ENCODE data around the gene CCL19. TPM values are rescaled to one million over a fixed set of nuclear protein-coding genes. Genes with fewer than 3 reads are reported as not detected.
A peak's percentile ranks its signal among the peaks of the same experiment; 100 is the strongest.

The CCL19 gene
- total RNA-seq, 1 donor from 2014 or later, result 1.1 TPM

DNA sequence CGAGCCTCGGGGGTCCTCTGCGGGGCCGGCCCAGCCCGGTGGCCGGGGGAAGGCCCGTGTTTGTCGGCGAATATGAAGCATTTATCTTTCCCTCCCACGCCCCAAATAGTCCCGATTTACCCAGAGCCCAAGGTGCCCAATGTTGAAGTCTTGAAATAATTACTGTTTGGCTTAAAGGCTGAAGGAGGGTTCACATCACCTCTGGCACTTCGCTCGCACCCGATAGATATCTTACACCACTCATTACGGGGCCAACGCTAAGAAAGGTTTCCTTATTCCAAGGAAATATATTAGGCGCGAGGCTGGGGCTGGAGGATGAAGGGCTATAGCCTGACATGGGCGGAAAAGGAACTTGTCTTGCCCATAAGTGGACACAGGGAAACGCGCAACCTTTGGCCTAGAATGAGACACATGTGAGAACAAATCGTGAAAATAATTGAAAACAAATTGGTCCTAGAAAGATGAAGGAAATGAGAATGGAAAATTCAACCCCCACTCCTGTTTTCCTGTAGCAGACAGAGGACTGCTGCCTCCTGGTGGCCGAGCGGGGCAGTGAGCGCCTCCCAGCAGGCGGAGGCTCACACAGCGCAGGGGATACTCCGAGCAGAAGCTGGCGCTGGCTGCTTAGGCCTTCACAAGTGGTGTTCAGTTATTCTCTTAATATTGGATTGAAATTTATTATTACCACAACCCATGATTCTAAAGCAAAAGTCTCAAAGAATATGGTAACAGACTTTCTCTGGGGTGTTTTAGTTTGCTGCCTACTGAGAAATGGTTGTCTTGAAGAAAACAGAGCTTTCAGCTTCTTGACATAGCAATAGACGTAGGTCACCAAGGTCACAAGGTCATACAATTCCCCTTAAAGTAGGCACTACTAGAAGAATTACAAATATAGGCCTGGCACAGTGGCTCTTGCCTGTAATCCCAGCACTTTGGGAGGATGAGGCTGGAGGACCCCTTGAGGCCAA, 11.0 kb upstream of the CCL19 start:
- Histone ChIP-seq H3K4me3 (peak overlapping the region; percentile 62), H3K4me1 (no peaks in the 10 kb centered on the region), H3K27ac (peak overlapping the region; percentile 33), H3K27me3 (no peaks in the 10 kb centered on the region), H3K36me3 (no peaks in the 10 kb centered on the region), H3K9me3 (no peaks in the 10 kb centered on the region)
- DNase-seq, result peak; percentile 93
- TF ChIP-seq, protein P1, sequence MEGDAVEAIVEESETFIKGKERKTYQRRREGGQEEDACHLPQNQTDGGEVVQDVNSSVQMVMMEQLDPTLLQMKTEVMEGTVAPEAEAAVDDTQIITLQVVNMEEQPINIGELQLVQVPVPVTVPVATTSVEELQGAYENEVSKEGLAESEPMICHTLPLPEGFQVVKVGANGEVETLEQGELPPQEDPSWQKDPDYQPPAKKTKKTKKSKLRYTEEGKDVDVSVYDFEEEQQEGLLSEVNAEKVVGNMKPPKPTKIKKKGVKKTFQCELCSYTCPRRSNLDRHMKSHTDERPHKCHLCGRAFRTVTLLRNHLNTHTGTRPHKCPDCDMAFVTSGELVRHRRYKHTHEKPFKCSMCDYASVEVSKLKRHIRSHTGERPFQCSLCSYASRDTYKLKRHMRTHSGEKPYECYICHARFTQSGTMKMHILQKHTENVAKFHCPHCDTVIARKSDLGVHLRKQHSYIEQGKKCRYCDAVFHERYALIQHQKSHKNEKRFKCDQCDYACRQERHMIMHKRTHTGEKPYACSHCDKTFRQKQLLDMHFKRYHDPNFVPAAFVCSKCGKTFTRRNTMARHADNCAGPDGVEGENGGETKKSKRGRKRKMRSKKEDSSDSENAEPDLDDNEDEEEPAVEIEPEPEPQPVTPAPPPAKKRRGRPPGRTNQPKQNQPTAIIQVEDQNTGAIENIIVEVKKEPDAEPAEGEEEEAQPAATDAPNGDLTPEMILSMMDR (IDR thresholded peaks at IDR 0.05), result peak; percentile 99
- ATAC-seq, result peak; percentile 94
- intact Hi-C loops (cut with DNase I), result no loop called here

DNA sequence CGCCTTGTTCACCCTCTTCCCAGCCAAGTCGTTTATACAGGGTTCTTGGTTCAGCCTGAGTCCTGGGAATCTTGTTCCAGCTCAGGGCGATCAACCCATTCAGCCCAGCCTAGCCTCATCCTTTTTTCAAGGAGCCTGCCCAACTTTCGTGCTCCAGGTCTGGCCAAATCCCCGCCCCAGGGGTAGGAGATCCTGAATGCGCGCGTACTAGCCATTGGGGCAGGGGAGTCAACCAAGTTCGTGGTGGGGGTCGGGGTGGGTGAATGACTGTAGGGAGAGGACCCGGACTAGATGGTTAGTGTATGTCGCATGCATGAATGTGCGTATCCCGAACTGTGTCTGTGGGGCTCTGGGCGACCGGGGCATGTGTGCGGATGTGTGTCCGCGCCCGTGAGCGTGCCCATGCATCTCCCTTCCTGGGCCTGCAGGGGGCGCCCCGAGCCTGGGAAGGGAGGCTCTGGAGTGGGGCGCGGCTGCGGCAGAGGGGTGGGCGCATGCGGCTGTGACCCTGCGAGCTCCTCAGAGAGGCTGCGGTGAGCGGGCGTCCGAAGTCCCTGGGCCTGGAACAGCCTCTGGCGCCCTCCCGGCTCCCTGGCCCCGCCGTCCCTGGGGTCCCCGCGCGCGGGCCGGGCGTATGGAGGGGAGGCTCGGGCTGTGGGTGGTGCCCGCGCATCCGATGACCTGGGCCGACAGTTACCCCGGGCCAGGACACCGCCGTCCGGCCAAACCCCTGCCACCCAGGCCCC, 10.1 kb upstream of the CCL19 start:
- H3K27me3 ChIP-seq, result no peaks in the 10 kb centered on the region
- intact Hi-C loops (cut with DNase I), result no loop called here

DNA sequence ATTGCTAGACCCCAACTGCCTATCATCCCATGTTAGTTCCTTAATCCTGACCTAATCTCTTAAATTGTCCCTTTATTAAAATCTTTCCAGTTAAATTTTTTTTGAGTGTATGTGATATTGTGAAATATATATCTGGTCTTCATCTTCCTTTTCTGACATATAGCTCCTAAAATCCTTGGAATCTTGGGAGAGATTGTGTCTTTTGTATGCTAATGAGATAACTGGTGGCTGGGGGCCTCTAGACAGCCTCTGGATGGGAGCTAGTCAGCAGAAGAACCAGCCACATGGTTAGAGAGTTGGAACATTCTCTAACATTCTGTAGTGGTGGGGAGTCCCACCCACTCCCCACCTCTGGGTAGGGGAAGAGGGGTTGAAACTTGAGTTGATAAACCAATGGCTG, 3.7 kb upstream of the CCL19 start:
- H3K27me3 ChIP-seq, result no peaks in the 10 kb centered on the region
- intact Hi-C loops (cut with DNase I), result no loop called here
- no peak for DNase-seq
- ATAC-seq, result no peak
- no peak overlapping the region for H3K4me3 ChIP-seq
- H3K27ac ChIP-seq, result no peak overlapping the region
- peaks cover 4% of the 10 kb centered on the region for H3K4me1 ChIP-seq
- H3K36me3 ChIP-seq, result no peaks in the 10 kb centered on the region
- TF ChIP-seq, protein P1 (IDR thresholded peaks at IDR 0.05), result no peak
- H3K9me3 ChIP-seq, result no peaks in the 10 kb centered on the region

More for the DNA sequence above, 10.1 kb upstream of the CCL19 start:
- Histone ChIP-seq H3K9me3 (no peaks in the 10 kb centered on the region), H3K27ac (peak overlapping the region; percentile 33), H3K4me3 (peak overlapping the region; percentile 62), H3K4me1 (no peaks in the 10 kb centered on the region), H3K36me3 (no peaks in the 10 kb centered on the region)
- ATAC-seq (peak; percentile 96), DNase-seq (peak; percentile 89)
- TF ChIP-seq, protein P1 (IDR thresholded peaks at IDR 0.05), result peak; percentile 94

DNA sequence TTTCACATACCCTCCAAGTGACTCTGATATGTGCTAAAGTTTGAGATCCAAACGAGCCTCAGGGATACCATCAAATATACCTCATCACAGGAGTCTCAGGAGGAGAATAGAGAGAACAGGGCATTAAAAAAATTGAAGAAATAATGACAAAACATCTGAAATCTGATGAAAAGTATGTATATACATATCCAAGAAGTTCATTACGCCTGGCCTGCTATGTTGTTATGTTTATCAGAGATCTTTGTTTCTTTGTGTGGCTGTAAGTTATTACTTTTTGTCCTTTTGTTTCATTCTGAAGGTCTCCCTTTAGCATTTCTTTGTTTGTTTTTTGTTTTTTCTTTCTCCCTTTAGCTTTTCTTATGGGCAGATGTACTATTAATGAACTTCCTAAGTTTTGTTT, 2.5 kb upstream of the CCL19 start:
- Histone ChIP-seq H3K27me3 (no peaks in the 10 kb centered on the region), H3K27ac (no peak overlapping the region), H3K9me3 (no peaks in the 10 kb centered on the region), H3K4me3 (no peak overlapping the region), H3K4me1 (peaks cover 4% of the 10 kb centered on the region), H3K36me3 (no peaks in the 10 kb centered on the region)
- intact Hi-C loops (cut with DNase I), result no loop called here
- no peak for DNase-seq
- ATAC-seq, result no peak
- TF ChIP-seq, protein P1 (IDR thresholded peaks at IDR 0.05), result no peak

DNA sequence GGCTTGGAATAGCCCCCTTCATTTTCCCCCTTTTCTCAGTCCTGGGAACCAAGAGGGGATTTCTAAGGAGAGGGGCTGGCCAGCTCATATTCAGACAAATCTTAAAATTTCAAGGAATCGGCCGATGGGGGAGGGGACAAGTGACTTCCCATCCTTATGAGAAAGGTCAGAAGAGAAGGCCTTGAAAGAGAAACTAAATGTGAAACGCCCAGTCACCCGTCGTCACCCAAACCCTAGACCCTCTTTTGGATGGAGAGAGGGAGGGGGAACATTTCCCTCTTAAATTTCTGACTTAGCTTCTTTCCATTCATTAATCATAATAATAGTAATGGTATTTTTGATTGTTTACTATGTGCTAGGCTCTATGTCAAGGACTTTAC, 850 bp upstream of the CCL19 start:
- no peaks in the 10 kb centered on the region for H3K9me3 ChIP-seq
- no peak for DNase-seq
- H3K4me3 ChIP-seq, result no peak overlapping the region
- TF ChIP-seq, protein P1 (IDR thresholded peaks at IDR 0.05), result no peak
- intact Hi-C loops (cut with DNase I), result no loop called here
- peaks cover 4% of the 10 kb centered on the region for H3K4me1 ChIP-seq
- ATAC-seq, result no peak
- no peaks in the 10 kb centered on the region for H3K36me3 ChIP-seq
- H3K27ac ChIP-seq, result no peak overlapping the region
- no peaks in the 10 kb centered on the region for H3K27me3 ChIP-seq

All from upper lobe of right lung (tissue), 1 donor.